C4-2B (cell line): ENCODE measurements around the gene RAP1GAP.

Experiments
- H3K27ac ChIP-seq: fragments of 450-650 bp; 2 replicates; pipeline ENCODE4 v1.5.1; 2017
- CTCF ChIP-seq: fragments of 450-650 bp; conservative IDR thresholded peaks from 2 replicates; pipeline ENCODE4 v1.5.1; 2017; ENCODE audit warnings: mild to moderate bottlenecking
- ZFX ChIP-seq: fragments of 450-650 bp; IDR thresholded peaks from 2 replicates; pipeline ENCODE4 v1.6.1; 2017

The RAP1GAP gene

GRCh38 chr1:21626921-21627339, 42.2 kb downstream of the RAP1GAP start:
- H3K27ac ChIP-seq: peak overlapping the region; percentile 80; the same call in 1 of the 2 replicates
- no peak for TF ChIP-seq ZFX
- no peak for TF ChIP-seq CTCF

- TF ChIP-seq CTCF (no peak), ZFX (no peak)
- H3K27ac ChIP-seq: peak overlapping the region; percentile 80
These were observed 43.6 kb downstream of the RAP1GAP start for GRCh38 chr1:21625390-21626190.

DNA sequence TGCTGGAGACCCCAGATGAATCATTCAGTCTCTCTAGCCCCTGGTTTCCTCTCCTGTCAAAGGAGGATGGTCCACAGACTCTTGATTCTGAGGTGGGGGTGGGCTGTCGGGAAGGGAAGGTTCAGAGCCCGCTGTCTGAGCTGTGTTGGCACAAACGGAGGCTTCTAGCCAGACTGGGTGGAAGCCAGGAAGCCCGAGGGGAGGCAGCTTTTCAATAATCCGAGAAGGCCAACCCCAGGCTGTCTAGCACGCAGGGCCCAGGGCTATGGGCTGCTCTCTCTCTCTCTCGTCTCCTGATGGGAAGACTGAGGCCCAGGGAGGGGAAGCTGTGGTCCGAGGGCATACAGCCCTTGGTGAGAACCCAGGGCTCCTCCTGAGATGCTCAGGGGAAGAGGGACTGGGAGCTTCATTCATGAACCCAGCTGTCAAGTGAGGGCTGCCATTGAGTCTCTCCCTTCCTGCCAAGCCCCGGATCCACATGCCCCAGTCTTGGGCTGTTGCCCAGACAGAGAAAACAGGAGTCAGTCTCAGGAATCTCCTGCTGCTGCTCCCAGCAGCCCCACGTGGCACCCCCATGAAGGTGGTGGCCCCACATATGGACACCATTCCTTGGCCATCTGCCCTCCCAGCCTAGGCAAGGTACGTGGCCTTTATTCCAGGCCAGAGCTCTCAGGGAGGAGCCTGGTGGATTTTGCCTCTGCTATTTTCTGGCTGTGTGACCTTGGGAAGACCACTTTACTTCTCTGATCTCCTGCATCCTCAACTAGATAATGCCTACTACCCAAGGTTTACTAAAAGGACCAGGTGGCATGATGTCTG, 44.4 kb downstream of the RAP1GAP start:
- no peak for TF ChIP-seq ZFX
- no peak for TF ChIP-seq CTCF
- H3K27ac ChIP-seq: peak overlapping the region; percentile 80

DNA sequence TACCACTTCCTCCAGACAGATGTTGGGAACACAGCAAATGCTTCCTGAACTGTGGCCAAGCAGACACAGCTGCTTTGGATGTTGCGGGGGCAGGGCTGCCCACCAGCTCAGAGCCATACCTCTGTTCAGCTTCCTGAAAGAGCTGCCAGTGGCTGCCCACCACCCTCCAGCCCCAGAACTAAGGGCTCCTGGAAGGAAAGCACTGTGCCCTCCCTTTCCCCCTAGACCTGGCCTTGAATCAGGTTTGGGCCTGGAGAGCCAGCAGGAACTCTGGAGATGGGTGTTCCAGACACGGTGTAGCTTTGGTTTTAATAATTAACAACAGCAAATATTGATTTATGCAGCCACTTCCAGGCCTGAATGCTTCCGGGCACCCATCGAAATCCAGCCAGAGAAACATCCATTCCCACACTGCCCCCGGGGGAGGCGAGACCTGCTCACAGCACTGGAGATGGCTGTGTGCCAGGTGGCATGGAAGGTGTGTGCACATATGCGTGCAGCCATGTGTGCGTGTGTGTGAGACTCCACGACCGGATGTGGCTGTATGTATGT, 45.7 kb downstream of the RAP1GAP start:
- TF ChIP-seq CTCF (no peak), ZFX (no peak)
- peak overlapping the region; percentile 80 for H3K27ac ChIP-seq

- peak overlapping the region; percentile 80 for H3K27ac ChIP-seq
- no peak for TF ChIP-seq CTCF
- TF ChIP-seq ZFX: no peak
These were observed 46.5 kb downstream of the RAP1GAP start for GRCh38 chr1:21622466-21623315.

DNA sequence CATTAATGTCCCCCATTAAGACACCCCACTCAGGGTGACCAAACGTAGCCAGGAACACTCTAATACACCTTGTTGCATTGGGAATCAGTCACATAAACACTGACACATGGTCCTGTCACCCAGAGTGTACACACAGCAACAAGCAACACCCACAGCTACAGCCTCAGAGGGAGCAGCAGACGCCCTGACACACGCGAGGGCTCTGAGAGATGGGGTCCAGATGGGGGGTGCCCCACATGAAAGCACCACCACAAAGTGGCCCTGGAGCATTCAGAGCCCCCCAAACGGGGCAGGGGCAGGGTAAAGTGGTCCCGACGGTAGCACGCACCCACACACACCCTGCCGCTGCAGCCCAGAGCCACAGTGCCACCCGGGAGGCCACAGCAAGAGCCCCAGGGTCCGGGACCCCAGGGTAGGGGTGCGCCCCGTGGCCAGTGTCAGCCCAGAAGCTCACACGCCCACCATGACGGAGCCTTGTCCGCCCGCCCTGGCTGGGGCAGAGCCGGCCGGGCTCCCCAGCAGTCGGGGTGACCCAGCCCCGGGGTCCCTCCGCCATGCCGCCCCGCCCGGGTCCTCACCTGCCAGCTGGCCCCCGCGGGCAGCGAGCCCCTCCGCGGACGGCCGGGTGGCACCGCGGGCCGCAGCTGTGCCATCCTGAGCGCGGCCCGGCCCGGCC, 47.3 kb downstream of the RAP1GAP start:
- no peak for TF ChIP-seq CTCF
- TF ChIP-seq ZFX: no peak
- peak overlapping the region; percentile 80 for H3K27ac ChIP-seq
